Measurements from ENCODE around the gene TNFSF12.

The TNFSF12 gene, protein sequence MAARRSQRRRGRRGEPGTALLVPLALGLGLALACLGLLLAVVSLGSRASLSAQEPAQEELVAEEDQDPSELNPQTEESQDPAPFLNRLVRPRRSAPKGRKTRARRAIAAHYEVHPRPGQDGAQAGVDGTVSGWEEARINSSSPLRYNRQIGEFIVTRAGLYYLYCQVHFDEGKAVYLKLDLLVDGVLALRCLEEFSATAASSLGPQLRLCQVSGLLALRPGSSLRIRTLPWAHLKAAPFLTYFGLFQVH

GRCh38 chr17:7548585-7549400, at the start of gene TNFSF12:
Gene TNFSF12 (plus strand): TSS chr17:7549058. CDS start chr17:7549154, 96 bp downstream.
- DNase-seq (ENCODE audit: low spot score), result no peak

- no peak for DNase-seq (ENCODE audit: low spot score)
Measured at GRCh38 chr17:7499161-7499560, 49.7 kb upstream of the TNFSF12 start.

DNA sequence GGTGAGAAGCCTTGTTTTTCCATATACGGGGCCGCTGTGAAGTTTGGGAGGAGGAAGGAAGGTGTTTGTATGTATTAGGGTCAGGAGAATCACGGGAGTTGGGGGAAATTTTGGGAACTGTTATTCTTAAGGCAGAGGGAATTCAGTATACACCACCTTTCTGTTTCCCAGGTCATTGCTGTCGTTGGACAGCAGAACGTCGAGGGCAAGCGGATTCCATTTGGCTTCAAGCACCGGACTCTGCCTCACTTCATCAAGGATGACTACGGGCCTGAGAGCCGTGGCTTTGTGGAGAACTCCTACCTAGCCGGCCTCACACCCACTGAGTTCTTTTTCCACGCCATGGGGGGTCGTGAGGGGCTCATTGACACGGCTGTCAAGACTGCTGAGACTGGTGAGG, 47.1 kb upstream of the TNFSF12 start:
- DNase-seq (ENCODE audit: low spot score), result no peak

- no peak for DNase-seq (ENCODE audit: low spot score)
Measured at GRCh38 chr17:7502171-7502847, 46.5 kb upstream of the TNFSF12 start.

DNA sequence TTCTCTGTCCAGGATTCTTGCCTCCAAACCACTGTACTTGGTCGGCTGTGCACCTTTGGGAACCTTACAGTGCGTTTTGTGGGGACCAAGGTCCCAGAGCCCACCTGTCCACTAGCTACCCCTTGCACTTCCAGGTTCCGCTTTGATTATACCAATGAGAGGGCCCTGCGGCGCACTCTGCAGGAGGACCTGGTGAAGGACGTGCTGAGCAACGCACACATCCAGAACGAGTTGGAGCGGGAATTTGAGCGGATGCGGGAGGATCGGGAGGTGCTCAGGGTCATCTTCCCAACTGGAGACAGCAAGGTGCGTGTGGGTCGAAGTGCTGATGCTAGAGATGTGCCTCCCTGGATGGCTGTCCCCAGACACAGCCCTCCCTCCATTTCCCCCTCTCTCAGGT, 45.9 kb upstream of the TNFSF12 start:
- no peak for DNase-seq (ENCODE audit: low spot score)

DNA sequence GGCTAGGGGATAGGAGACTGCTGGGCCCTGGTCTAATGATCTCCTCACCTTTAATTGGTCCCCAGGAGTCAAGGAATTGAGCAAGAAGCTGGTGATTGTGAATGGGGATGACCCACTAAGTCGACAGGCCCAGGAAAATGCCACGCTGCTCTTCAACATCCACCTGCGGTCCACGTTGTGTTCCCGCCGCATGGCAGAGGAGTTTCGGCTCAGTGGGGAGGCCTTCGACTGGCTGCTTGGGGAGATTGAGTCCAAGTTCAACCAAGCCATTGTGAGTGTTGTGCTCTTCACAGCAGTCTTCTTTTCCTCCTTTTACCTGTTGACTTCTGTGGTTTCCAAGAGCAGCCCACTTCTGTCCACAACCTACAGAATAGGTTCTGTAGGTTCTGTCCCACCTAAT, 45.3 kb upstream of the TNFSF12 start:
- no peak for DNase-seq (ENCODE audit: low spot score)

DNA sequence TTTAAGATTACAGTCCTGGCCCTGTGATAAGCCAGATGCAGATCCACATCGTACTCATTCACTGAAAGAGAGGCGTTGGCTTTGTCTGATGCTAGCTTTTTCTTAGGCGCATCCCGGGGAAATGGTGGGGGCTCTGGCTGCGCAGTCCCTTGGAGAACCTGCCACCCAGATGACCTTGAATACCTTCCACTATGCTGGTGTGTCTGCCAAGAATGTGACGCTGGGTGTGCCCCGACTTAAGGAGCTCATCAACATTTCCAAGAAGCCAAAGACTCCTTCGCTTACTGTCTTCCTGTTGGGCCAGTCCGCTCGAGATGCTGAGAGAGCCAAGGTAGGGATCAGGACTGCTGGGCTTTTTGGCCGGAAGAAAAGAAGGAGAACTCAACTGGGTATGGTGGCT, 40.7 kb upstream of the TNFSF12 start:
- DNase-seq (ENCODE audit: low spot score), result no peak

DNA sequence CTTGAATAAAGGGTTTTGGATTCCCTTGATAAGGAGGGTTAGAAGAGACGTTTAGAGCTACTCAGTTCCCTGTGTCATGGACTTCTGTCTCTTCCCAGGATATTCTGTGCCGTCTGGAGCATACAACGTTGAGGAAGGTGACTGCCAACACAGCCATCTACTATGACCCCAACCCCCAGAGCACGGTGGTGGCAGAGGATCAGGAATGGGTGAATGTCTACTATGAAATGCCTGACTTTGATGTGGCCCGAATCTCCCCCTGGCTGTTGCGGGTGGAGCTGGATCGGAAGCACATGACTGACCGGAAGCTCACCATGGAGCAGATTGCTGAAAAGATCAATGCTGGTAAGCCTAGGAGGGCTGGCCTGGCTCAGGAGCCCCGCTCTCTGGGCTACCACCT, 40.0 kb upstream of the TNFSF12 start:
- no peak for DNase-seq (ENCODE audit: low spot score)

DNA sequence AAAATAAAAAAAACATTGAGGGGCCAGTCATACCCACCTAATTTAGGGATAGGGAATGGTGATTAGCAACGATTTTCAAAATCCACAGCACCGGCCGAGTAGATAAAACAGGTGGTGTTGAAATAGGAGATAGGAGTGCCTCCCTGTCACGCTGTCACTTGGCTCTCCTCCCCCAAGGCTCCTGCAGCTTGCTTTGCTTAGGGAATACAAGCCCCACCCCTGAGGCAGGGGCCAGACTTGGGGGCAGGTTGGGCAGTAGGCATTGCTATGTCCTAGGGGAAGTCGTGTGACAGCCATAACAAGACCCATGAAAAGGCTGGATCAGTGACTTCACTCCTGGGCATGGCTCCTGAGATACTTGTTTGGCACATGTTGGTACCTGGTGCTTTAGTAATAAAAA, 38.9 kb upstream of the TNFSF12 start:
- no peak for DNase-seq (ENCODE audit: low spot score)

GRCh38 chr17:7511108-7511507, 37.8 kb upstream of the TNFSF12 start:
- DNase-seq (ENCODE audit: low spot score), result no peak

DNA sequence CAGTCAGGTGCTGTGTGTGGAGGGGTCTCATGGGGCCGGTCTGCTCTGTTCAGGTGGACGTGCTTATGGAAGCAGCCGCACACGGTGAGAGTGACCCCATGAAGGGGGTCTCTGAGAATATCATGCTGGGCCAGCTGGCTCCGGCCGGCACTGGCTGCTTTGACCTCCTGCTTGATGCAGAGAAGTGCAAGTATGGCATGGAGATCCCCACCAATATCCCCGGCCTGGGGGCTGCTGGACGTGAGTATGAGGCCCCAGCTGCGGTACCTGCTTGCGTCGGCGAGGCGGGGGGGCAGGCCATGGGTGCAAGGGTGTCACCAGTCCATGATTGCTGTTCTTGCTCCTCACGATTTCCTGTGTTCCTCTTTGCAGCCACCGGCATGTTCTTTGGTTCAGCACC, 36.8 kb upstream of the TNFSF12 start:
- DNase-seq (ENCODE audit: low spot score), result no peak

DNA sequence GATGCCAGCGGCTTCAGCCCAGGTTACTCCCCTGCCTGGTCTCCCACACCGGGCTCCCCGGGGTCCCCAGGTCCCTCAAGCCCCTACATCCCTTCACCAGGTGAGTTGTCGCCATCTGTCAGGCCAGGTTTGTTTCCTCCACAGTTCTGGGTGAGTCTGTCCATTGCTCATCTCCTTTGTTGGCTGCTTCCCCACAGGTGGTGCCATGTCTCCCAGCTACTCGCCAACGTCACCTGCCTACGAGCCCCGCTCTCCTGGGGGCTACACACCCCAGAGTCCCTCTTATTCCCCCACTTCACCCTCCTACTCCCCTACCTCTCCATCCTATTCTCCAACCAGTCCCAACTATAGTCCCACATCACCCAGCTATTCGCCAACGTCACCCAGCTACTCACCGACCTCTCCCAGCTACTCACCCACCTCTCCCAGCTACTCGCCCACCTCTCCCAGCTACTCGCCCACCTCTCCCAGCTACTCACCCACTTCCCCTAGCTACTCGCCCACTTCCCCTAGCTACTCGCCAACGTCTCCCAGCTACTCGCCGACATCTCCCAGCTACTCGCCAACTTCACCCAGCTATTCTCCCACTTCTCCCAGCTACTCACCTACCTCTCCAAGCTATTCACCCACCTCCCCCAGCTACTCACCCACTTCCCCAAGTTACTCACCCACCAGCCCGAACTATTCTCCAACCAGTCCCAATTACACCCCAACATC, 35.9 kb upstream of the TNFSF12 start:
- no peak for DNase-seq (ENCODE audit: low spot score)

GRCh38 chr17:7513850-7514419, 34.9 kb upstream of the TNFSF12 start:
- no peak for DNase-seq (ENCODE audit: low spot score)

GRCh38 chr17:7515911-7516610, 32.8 kb upstream of the TNFSF12 start:
- no peak for DNase-seq (ENCODE audit: low spot score)

DNA sequence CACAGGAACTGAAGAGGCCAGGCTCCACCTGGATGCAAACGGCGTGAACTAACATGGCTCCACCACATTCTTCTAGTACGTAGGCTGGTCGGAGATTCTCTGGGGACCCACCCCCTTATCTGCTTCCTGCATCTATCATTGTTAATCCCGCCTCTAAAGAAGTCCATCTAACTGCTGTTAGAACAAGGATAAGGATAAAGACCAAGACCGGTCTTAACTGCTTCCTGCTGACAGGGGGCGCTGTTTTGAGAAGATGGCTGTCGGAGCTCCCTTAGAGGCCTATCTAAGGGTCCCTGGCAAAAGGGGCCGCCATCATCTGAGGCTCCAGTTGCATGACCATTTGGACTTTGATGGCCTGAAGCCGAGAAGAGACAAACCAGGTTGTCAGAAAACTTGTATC, 25.8 kb upstream of the TNFSF12 start:
- DNase-seq (ENCODE audit: low spot score), result no peak

- no peak for DNase-seq (ENCODE audit: low spot score)
Measured at GRCh38 chr17:7528842-7529241, 20.0 kb upstream of the TNFSF12 start.

DNA sequence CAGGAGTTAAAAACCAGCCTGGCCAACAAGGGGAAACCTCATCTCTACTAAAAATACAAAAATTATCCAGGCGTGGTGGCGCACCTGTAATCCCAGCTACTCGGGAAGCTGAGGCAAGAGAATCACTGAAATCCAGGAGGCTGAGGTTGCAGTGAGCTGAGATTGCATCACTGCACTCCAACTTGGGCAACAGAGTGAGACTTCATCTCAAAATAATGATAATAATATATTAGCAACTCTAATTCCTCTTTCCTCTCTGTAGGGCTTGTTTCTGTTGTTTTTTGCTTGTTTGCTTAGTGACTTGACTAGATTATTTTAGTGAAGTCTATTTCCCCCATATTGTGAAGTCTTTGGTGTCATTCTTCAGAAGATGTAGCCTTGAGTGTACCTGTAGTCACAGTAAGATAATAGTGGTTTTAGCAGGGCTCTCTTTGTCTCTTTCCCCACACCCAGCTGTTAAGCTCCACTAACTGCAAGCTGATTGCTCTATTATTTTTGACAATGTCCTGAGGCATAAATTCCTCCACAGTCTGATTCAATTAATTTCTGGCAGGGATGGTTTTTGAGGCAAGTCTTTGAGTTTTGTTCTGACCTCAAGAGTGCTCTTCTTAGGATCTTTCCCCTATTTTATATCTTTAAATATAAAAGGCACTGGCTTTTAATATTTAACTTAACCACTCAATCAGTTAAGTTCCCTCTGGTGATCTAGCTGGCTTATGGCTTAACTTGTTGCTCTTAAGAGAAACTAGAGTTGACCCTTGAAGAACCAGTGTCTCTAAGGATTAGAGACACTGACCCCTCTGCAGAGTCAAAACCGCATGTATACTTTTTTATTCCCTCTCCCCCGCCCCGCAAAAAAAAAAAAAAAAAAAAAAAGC, 18.6 kb upstream of the TNFSF12 start:
- no peak for DNase-seq (ENCODE audit: low spot score)

DNA sequence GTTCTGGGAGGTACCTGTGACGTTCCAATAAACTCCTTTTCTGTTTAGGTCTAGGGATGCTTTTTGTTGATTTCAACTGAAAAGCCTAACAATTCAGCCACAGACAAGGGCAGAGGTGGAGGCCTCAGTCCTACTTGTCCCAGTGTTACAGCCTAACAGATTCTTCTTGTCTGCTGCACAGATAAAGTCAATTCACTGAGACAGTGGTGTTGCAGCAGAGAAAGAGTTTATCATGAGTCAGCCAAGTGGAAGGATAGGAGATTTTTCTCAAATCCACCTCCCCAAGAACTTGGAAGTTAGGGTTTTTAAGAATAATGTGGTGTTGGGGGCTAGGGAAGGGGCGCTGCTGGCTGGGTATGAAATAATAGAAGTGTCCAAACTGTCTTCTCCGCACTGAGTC, 10.8 kb upstream of the TNFSF12 start:
- DNase-seq (ENCODE audit: low spot score), result no peak

- no peak for DNase-seq (ENCODE audit: low spot score)
Measured at GRCh38 chr17:7538891-7539545, 9.8 kb upstream of the TNFSF12 start.

DNA sequence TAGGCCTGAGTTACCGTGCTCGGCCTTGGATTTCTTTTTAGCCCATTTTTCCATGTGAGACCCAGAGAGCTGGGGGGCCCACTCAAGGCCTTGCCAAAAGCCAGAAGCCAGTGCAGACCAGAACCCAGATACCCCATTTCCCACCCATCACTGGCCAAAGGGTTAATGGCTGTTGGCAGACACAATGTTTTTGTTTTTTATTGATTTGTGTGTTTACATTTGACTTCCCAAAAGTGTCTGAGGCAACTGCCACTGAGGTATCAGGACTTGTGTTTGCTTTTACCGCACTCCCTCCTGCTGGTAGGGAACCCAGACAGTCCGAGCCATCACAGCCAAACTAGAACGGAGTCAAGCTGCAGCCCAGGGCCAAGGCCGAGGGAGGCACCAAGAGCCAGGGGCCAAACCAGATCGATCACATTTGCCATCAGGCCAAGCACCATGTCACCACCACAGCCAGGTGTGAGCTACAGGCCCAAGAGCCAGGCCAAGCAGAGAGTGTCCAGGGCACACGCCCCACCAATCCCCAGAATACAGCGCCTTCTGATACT, 7.7 kb upstream of the TNFSF12 start:
- DNase-seq (ENCODE audit: low spot score), result no peak
